GM23338 (cell line): ENCODE results near the gene CTDNEP1. TPM values are rescaled to one million over a fixed set of nuclear protein-coding genes. Genes with fewer than 3 reads are reported as not detected.

Source experiments
- ATAC-seq: fragments of 200-7000 bp; cut with Tn5 transposase; 3 replicates; pipeline ENCODE4 v1.9.1; 2020
- DNase-seq: peaks from one replicate; pipeline ENCODE4 v3.0.0-alpha.2; 2015; ENCODE audit warnings: low spot score
- H2AFZ ChIP-seq: fragments of 200-600 bp; sonication (generic); 2 replicates; pipeline ENCODE4 v1.8.0; 2016; ENCODE audit warnings: antibody characterized with exemption, mild to moderate bottlenecking, moderate library complexity
- H3F3A ChIP-seq: fragments of 200-600 bp; sonication (generic); replicated peaks from 2 replicates; pipeline ENCODE4 v1.8.0; 2017; ENCODE audit warnings: antibody characterized with exemption, mixed run types, low read depth
- H3K27ac ChIP-seq: fragments of 200-600 bp; sonication (generic); 2 replicates; pipeline ENCODE4 v1.6.1; 2016; ENCODE audit warnings: low read depth
- H3K27me3 ChIP-seq: fragments of 200-600 bp; sonication (generic); 2 replicates; pipeline ENCODE4 v1.8.0; 2016; ENCODE audit warnings: mild to moderate bottlenecking, mixed run types, moderate library complexity; ENCODE audit not compliant: insufficient read depth
- H3K36me3 ChIP-seq: fragments of 200-600 bp; sonication (generic); 2 replicates; pipeline ENCODE4 v1.8.0; 2016; ENCODE audit warnings: mild to moderate bottlenecking; ENCODE audit not compliant: insufficient read depth
- H3K4me1 ChIP-seq: fragments of 200-600 bp; sonication (generic); 2 replicates; pipeline ENCODE4 v1.8.0; 2016; ENCODE audit warnings: mild to moderate bottlenecking, moderate library complexity; ENCODE audit not compliant: insufficient read depth
- H3K4me2 ChIP-seq: fragments of 200-600 bp; sonication (generic); 2 replicates; pipeline ENCODE4 v1.7.1; 2017; ENCODE audit warnings: mixed run types
- H3K4me3 ChIP-seq: fragments of 200-600 bp; sonication (generic); 2 replicates; pipeline ENCODE4 v1.6.1; 2016; ENCODE audit warnings: mixed run types
- H3K79me2 ChIP-seq: fragments of 200-600 bp; sonication (generic); replicated peaks from 2 replicates; pipeline ENCODE4 v1.8.0; 2017; ENCODE audit warnings: mild to moderate bottlenecking; ENCODE audit not compliant: insufficient read depth
- H3K9me2 ChIP-seq: fragments of 200-600 bp; sonication (generic); 2 replicates; pipeline ENCODE4 v1.8.0; 2017; ENCODE audit not compliant: insufficient read depth
- H4K20me1 ChIP-seq: fragments of 200-600 bp; sonication (generic); replicated peaks from 2 replicates; pipeline ENCODE4 v1.8.0; 2017; ENCODE audit warnings: mild to moderate bottlenecking; ENCODE audit not compliant: insufficient read depth
- H3K27ac Mint-ChIP-seq: 2 replicates; pipeline ENCODE4 v1.8.0; 2020; ENCODE audit warnings: inconsistent platforms, mild to moderate bottlenecking, moderate library complexity, mixed read lengths
- H3K27me3 Mint-ChIP-seq: 3 replicates; pipeline ENCODE4 v1.8.0; 2022; ENCODE audit warnings: low read depth, mild to moderate bottlenecking, moderate library complexity, mixed read lengths, inconsistent platforms; ENCODE audit not compliant: insufficient read depth, poor library complexity
- H3K36me3 Mint-ChIP-seq: 3 replicates; pipeline ENCODE4 v1.8.0; 2021; ENCODE audit warnings: low read depth, mild to moderate bottlenecking, inconsistent platforms, moderate library complexity, mixed read lengths
- H3K4me1 Mint-ChIP-seq: 3 replicates; pipeline ENCODE4 v1.8.0; 2020; ENCODE audit warnings: mild to moderate bottlenecking, inconsistent platforms, mixed read lengths
- H3K4me3 Mint-ChIP-seq: 3 replicates; pipeline ENCODE4 v1.8.0; 2021; ENCODE audit warnings: moderate library complexity, mild to moderate bottlenecking, inconsistent platforms, mixed read lengths
- H3K9me3 Mint-ChIP-seq: 3 replicates; pipeline ENCODE4 v1.8.0; 2020; ENCODE audit warnings: moderate library complexity, mild to moderate bottlenecking, inconsistent platforms, mixed read lengths
- CREB1 ChIP-seq: fragments of 250-450 bp; sonication (Bioruptor Pico); IDR thresholded peaks from 2 replicates; pipeline ENCODE4 v1.5.0; 2020; ENCODE audit warnings: low read depth, mild to moderate bottlenecking, moderate library complexity
- ETS1 ChIP-seq: IDR thresholded peaks from 2 replicates; pipeline ENCODE4 v1.6.1; 2016; ENCODE audit warnings: antibody characterized with exemption
- EZH2 ChIP-seq: fragments of 200-600 bp; sonication (generic); IDR thresholded peaks from one replicate; pipeline ENCODE4 v1.8.0; 2017; ENCODE audit warnings: antibody characterized with exemption, mild to moderate bottlenecking, low read depth; ENCODE audit not compliant: unreplicated experiment
- EZH2phosphoT487 ChIP-seq: fragments of 200-600 bp; sonication (generic); IDR thresholded peaks from one replicate; pipeline ENCODE4 v1.8.1; 2018; ENCODE audit warnings: antibody characterized with exemption; ENCODE audit not compliant: unreplicated experiment
- NANOG ChIP-seq: IDR thresholded peaks from 2 replicates; pipeline ENCODE4 v1.6.1; 2016; ENCODE audit warnings: antibody characterized with exemption, borderline replicate concordance
- POLR2AphosphoS5 ChIP-seq: IDR thresholded peaks from 2 replicates; pipeline ENCODE4 v1.6.1; 2016; ENCODE audit warnings: antibody characterized with exemption, low read depth
- REST ChIP-seq: IDR thresholded peaks from one replicate; pipeline ENCODE4 v1.6.1; 2018; ENCODE audit warnings: antibody characterized with exemption; ENCODE audit not compliant: unreplicated experiment
- STAT1 ChIP-seq: IDR thresholded peaks from one replicate; pipeline ENCODE4 v1.6.1; 2016; ENCODE audit warnings: antibody characterized with exemption; ENCODE audit not compliant: unreplicated experiment
- ZNF114 ChIP-seq: fragments of 250-450 bp; sonication (Bioruptor Pico); IDR thresholded peaks from 2 replicates; pipeline ENCODE4 v1.5.0; 2020; ENCODE audit warnings: mild to moderate bottlenecking, moderate library complexity
- ZNF331 ChIP-seq: fragments of 250-450 bp; sonication (Bioruptor Pico); IDR thresholded peaks from 2 replicates; pipeline ENCODE4 v1.5.0; 2020; ENCODE audit warnings: low read depth, mild to moderate bottlenecking, moderate library complexity
- ZNF462 ChIP-seq: fragments of 250-450 bp; sonication (Bioruptor Pico); IDR thresholded peaks from 2 replicates; pipeline ENCODE4 v1.5.0; 2020; ENCODE audit warnings: mild to moderate bottlenecking, moderate library complexity
- polyA plus RNA-seq: library from polyadenylated mRNA; unstranded; fragments of >200 nt; fragmentation: Nextera tagmentation; extraction: Ambion mirVana; gene quantifications from 2 replicates; pipeline ENCODE4 v1.2.1, GENCODE V29; 2016
- total RNA-seq: library from RNA; depleted of rRNA; stranded (reverse); fragments of >200 nt; shearing (Covaris generic); gene quantifications from 2 replicates; pipeline ENCODE4 v1.2.3, GENCODE V29; 2014
- TF ChIP-seq, protein P1 (sequence below), 2 experiments: fragments of 200-600 bp in 1 of 2; sonication (generic) in 1 of 2; conservative IDR thresholded peaks; 2 replicates each; pipeline versions ENCODE4 v1.5.1 to v1.6.1; 2016 to 2017; ENCODE audit warnings: antibody characterized with exemption in 2 of 2, low read depth in 2 of 2, mild to moderate bottlenecking in 2 of 2, moderate library complexity in 1 of 2

CTDNEP1 gene
- total and polyA plus RNA-seq, 2 experiments from 2014 or later = 48.1 to 93.4 TPM

DNA sequence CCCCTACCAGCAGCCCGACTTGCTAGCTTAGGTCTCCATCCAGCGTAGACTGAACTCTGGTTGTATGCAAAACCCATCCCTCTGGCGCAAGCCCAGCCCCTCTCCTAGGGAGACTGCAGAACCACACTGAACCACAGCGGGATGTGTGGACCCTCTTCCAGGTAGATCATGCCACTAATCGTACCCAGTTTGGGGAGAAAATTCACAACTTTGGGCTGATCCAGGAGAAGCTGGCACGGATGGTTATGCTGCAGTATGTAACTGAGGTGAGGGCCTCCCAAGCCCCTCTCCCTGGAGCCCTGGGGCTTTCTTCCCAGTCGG lies 28.6 kb downstream of the CTDNEP1 start:
- H3K27ac ChIP-seq = no peak overlapping the region
- H3K4me3 ChIP-seq = no peak overlapping the region
- TF ChIP-seq ETS1 (no peak), ZNF462 (no peak), EZH2 (no peak), ZNF114 (CRISPR knock-in tag) (no peak), POLR2AphosphoS5 (no peak), NANOG (no peak), CREB1 (CRISPR knock-in tag) (no peak), REST (no peak), EZH2phosphoT487 (no peak), STAT1 (no peak), ZNF331 (CRISPR knock-in tag) (no peak)
- TF ChIP-seq, protein P1, sequence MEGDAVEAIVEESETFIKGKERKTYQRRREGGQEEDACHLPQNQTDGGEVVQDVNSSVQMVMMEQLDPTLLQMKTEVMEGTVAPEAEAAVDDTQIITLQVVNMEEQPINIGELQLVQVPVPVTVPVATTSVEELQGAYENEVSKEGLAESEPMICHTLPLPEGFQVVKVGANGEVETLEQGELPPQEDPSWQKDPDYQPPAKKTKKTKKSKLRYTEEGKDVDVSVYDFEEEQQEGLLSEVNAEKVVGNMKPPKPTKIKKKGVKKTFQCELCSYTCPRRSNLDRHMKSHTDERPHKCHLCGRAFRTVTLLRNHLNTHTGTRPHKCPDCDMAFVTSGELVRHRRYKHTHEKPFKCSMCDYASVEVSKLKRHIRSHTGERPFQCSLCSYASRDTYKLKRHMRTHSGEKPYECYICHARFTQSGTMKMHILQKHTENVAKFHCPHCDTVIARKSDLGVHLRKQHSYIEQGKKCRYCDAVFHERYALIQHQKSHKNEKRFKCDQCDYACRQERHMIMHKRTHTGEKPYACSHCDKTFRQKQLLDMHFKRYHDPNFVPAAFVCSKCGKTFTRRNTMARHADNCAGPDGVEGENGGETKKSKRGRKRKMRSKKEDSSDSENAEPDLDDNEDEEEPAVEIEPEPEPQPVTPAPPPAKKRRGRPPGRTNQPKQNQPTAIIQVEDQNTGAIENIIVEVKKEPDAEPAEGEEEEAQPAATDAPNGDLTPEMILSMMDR (conservative IDR thresholded peaks at IDR 0.05; ENCODE audit: low read depth in 2 of 2) = no peak
- H4K20me1 ChIP-seq = peaks cover 29% of the 10 kb centered on the region
- peaks cover 24% of the 10 kb centered on the region for H3K4me1 ChIP-seq
- no peaks in the 10 kb centered on the region for H3K9me2 ChIP-seq
- DNase-seq = no peak
- Mint-ChIP-seq H3K4me3 (no peak overlapping the region), H3K27ac (no peak overlapping the region), H3K9me3 (no peaks in the 10 kb centered on the region; the same call in 2 of the 3 replicates), H3K36me3 (peaks cover 67% of the 10 kb centered on the region), H3K27me3 (peaks cover 53% of the 10 kb centered on the region), H3K4me1 (peaks cover 29% of the 10 kb centered on the region)
- no peaks in the 10 kb centered on the region; the same call in 1 of the 2 replicates for H3K79me2 ChIP-seq
- H2AFZ ChIP-seq = no peak overlapping the region
- peaks cover 19% of the 10 kb centered on the region for H3F3A ChIP-seq
- peaks cover 11% of the 10 kb centered on the region; the same call in 1 of the 2 replicates for H3K36me3 ChIP-seq
- H3K27me3 ChIP-seq = no peaks in the 10 kb centered on the region
- no peak overlapping the region for H3K4me2 ChIP-seq
- ATAC-seq = no peak
